EL (cell line): ENCODE data around the gene DGKK.
"Not testable (repeated sequence)": the region's sequence is repeated elsewhere in the genome, so short reads cannot be mapped to it uniquely, and the experiment has no call there.

ENCODE experiments used
- DNase-seq: peaks from one replicate; pipeline ENCODE4 v3.0.0-alpha.2; 2016

DGKK gene

DNA sequence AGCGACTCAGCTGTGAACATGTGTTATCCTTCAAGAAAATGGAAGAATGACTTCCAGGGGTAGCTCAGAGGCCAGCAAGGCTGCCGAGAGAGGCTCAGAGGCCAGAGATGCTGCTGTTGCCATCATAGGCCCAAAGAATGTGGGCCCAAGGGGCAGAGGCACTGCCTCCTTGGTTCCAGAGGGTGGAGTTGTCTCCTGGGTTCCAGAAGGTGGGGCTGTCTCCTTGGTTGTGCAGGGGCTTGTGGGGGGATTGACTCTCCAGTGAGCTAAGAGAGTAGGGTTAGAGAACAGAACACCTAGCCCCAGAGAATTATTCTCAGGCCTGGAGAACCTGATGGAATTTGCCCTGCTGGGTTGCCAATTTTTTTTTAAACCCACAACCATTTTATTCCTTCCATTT is 62.6 kb downstream of the DGKK start:
- DNase-seq = no peak

DNA sequence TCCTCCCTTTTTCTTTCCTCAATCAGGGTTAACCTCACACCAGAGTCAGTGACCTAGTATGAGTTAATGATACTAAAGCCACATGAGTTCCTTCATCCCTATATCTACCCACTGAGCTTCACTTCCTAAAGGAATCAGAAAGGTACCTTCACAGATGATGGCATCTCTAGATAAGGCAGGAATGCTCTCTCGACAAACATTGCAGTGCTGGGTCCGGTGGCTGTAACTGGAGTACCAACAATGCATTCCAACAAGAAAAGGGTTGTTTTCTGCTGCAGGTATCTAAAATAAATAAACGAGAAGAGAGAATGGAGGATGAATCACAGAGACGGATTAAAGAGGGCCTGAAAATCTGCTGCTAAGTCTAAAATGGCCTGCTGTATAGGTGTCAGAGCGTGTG is 66.7 kb downstream of the DGKK start:
- DNase-seq = no peak

DNA sequence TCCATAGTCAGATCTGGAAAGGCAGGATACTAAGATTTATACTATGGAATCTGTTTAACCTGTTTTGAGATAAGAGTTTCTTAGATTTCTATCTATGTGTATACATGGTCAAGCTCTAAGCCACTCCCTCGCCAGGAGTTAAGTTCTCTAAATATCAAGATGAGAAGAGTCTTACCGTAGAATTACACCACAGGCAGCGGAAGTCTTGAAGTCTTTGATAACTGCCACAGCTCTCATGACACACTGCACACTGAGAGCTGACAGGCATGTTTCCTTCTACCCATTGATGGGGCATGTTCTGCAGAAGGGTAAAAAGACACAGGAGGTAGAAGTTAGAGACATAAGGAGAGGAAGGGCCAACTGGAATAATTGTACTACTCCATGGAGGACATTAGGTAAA is 67.7 kb downstream of the DGKK start:
- no peak for DNase-seq

GRCh38 chrX:50393902-50394301 is 76.7 kb downstream of the DGKK start:
- DNase-seq = no peak

DNA sequence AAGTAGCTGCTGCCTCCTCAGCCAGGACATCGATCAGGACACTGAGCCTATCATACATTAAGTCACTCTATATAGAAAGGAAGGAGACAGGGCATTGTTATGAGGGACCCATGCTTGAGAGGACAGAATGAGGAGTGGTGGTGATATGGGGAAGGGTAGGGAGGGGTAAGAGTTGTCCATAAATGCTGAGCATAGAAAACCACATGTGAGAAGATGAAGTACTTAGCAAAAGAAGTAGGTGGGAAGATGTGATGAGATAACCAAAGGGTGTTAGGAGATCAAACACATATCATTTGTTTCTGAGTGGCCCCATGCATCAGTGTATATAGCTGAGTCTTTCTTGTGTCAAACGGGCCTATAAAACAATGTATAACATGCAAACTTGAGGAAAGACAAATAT is 84.1 kb downstream of the DGKK start:
- no peak for DNase-seq

DNA sequence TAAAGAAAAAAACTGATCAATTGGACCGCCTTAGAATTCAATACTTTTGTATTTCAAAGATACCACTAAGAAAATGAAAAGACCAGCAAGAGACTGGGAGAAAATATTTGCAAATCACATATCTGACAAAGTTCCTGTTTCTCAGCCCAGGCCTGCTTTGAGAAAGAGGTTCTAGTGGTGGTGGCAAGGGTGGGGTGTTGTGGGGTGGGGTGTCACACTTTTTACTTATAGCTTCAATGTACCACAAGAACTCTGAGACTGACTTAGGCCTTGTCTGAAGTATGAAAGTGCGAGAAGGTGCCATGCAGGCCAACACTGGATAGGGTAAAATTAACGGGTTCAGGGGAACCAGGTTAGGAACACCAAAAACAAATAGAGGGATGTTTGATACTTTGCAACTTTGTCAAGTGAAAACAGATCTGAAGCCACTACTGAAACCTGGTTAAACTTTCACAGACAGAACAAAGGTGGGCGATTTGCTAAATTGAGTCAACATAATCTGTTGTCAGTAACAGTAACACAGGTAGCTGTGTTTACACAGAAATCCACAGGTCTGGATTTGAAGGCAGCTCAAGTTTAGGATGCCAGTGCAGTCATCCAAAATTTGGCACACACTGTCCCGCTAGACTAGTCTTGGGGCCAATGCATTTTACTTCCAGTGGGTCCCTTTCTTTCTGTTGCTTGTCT is 88.8 kb downstream of the DGKK start:
- no peak for DNase-seq

- DNase-seq = no peak
Observed at GRCh38 chrX:50375481-50376267, 95.0 kb downstream of the DGKK start.

DNA sequence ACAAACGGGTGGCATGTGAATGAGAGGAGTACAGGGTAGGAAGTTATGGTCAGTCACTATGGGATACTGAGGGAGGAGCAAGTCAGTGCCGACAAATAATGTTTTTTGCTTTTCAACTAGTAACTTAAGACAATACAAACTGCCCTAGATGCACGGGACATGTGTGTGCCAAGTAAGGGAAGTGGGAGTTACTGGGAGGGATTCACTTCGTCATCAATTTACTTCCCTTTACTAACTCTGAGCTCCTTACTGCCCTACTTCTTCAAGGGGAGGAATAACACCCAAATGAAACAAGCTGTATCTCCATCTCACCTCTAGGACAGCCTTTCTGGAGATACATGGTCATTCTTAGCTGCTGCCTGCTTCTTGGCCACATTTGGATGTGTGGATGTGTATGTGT is 97.7 kb downstream of the DGKK start:
- no peak for DNase-seq

DNA sequence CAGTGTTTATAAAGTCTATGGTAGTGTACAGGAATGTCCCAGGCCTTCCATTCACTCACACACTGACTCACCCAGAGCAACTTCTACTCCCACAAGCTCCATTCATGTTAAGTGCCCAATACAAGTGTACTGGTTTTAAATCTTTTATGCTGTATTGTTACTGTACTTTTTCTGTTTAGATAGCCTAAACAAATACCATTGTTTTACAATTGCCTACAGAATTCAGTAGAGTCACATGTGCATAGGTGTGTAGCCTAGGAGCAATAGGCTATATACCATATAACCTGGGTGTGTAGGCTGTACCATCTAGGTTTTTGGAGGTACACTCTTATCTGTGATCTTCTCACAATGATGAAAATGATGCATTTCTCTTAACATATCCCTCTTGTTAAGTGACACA is 126.7 kb downstream of the DGKK start:
- no peak for DNase-seq

DNA sequence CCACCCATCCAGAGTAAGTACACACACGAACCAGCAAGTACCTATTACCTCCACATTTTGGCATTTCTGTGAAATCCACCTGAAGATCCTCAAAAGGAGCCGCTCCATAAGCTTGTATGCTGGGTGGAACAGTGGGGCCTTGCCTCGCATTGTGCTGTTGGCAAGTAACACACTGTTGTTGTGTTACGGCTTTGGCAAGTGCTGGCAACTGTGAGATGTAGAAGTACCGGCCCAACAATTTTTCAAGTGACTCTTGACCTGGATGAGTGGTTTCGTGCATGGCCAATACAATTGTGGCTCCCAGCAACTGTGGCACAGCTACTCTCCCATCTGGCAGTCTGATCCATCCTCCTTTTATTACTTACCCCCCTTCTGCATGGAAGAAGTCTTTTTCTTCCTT is 137.3 kb downstream of the DGKK start:
- DNase-seq = no peak

DNA sequence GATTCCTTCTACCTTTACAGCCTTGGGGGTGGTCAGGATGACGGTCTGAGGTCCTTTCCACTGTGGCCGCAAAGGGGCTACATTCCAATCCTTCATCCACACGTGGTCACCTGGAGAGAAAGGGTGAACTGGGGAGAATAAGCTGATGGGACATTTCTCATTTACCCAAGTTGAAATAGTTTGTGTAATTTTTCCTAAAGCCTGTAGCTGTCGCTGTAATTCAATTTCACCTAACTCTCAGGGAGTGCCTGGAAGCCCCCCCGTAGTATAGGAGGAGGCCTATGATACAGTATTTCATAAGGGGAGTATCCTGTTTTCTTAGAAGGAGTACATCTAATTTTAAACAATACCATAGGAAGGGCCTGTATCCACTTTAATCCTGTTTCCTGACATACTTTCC is 138.0 kb downstream of the DGKK start:
- not testable (repeated sequence) for DNase-seq

- DNase-seq = no peak
Observed at GRCh38 chrX:50327235-50327634, 143.4 kb downstream of the DGKK start.
